DMS53 (cell line): Measurements from ENCODE around the gene HSPA1L.
"Not testable (repeated sequence)": the region's sequence is repeated elsewhere in the genome, so short reads cannot be mapped to it uniquely, and the experiment has no call there.

Source experiments
- DNase-seq: peaks from one replicate; lab custom pipeline; 2025; lab: John Stamatoyannopoulos, UW

Gene HSPA1L

GRCh38 chr6:31836474-31837368 lies 21.6 kb upstream of the HSPA1L start:
- peak; percentile 37 for DNase-seq

- DNase-seq: peak; percentile 62
Measured at GRCh38 chr6:31836047-31836473, 21.0 kb upstream of the HSPA1L start.

GRCh38 chr6:31834367-31835250 lies 19.5 kb upstream of the HSPA1L start:
- peak; percentile 98 for DNase-seq

GRCh38 chr6:31831350-31832215 lies 16.5 kb upstream of the HSPA1L start:
- DNase-seq: no peak

GRCh38 chr6:31830886-31831335 lies 15.8 kb upstream of the HSPA1L start:
- DNase-seq: no peak

GRCh38 chr6:31829633-31830283 lies 14.7 kb upstream of the HSPA1L start:
- peak; percentile 72 for DNase-seq

- peak; percentile 100 for DNase-seq
Measured at GRCh38 chr6:31827286-31828079, 12.4 kb upstream of the HSPA1L start, which contains the start of gene HSPA1B. Gene HSPA1B (plus strand): TSS chr6:31827738. CDS start chr6:31827951, 213 bp downstream.

- DNase-seq: no peak
Measured at GRCh38 chr6:31826793-31827285, 11.8 kb upstream of the HSPA1L start.

- DNase-seq: peak; percentile 69
Measured at GRCh38 chr6:31825553-31825952, 10.5 kb upstream of the HSPA1L start.

GRCh38 chr6:31823592-31824196 lies 8.6 kb upstream of the HSPA1L start:
- DNase-seq: not testable (repeated sequence)

GRCh38 chr6:31822036-31822821 lies 7.1 kb upstream of the HSPA1L start:
- peak; percentile 80 for DNase-seq

- peak; percentile 84 for DNase-seq
Measured at GRCh38 chr6:31821301-31822035, 6.4 kb upstream of the HSPA1L start.

- DNase-seq: not testable (repeated sequence)
Measured at GRCh38 chr6:31820399-31820798, 5.3 kb upstream of the HSPA1L start.

GRCh38 chr6:31819871-31820299 lies 4.8 kb upstream of the HSPA1L start:
- DNase-seq: no peak

- not testable (repeated sequence) for DNase-seq
Measured at GRCh38 chr6:31817929-31818511, 2.9 kb upstream of the HSPA1L start.

- not testable (repeated sequence) for DNase-seq
Measured at GRCh38 chr6:31817133-31817928, 2.2 kb upstream of the HSPA1L start.

GRCh38 chr6:31814677-31815024 lies 432 bp downstream of the HSPA1L start:
- DNase-seq: peak; percentile 97
